PC-3 (cell line): ENCODE data around the gene GABBR2.

ENCODE experiments used
- CTCF ChIP-seq: fragments of 300-600 bp; sonication (generic); conservative IDR thresholded peaks from 2 replicates; pipeline ENCODE4 v1.5.1; 2017; ENCODE audit warnings: antibody characterized with exemption, low read depth, mild to moderate bottlenecking, low read length
- EZH2 ChIP-seq: fragments of 300-600 bp; sonication (generic); IDR thresholded peaks from one replicate; pipeline ENCODE4 v1.6.1; 2017; ENCODE audit warnings: antibody characterized with exemption, mild to moderate bottlenecking, low read length; ENCODE audit not compliant: unreplicated experiment

- TF ChIP-seq CTCF (no peak), EZH2 (no peak)
Measured at GRCh38 chr9:98412101-98412842, 296.5 kb downstream of the GABBR2 start.
